Dedifferentiated amniotic fluid mesenchymal stem cell (primary cell): ENCODE measurements around the gene RDH8.

Source experiments
- DNase-seq: peaks from one replicate; pipeline ENCODE4 v3.0.0-alpha.2; 2016; ENCODE audit errors: extremely low spot score

Gene RDH8

DNA sequence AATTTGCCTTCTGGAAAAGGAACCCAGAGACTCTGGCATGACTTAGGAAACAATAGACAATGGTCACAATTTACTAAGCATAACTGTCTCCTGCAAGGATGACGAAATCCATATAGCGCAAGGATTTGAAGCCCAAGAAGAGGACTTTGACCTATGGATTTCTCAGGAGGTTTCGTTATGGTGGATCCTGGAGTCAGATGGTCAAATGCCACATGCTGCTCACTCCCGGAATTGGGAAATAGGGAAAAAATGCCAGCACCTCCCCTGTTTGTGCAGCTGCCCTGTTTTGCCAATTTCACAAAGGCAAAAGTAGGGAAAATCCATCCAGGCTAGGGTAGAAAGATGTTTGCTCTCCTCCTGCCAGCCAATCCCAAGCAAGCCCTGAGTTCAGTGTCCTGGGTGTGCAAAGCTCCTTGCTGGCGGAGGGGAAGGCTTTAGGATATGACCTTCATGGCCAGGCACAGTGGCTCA is 23.4 kb downstream of the RDH8 start:
- DNase-seq = no peak

DNA sequence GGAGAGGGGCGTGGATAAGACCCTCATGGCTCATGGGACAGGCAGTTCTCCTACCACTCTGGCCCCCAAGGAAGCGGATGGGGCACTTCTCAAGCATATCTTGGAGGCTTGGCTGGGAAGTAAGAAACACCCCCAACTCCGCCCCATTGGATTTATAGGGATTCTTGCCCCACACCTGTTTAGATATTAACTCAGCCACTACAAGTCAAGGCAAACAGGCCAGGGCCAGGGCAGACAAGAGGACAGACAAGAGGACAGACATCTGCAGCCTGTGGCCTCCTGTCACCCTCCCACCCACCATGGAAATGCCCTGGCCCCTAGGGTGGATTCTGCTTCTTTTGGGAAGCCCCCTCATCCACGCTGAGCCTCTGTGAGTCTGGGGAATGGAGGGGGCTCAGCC is 24.1 kb downstream of the RDH8 start:
- no peak for DNase-seq

DNA sequence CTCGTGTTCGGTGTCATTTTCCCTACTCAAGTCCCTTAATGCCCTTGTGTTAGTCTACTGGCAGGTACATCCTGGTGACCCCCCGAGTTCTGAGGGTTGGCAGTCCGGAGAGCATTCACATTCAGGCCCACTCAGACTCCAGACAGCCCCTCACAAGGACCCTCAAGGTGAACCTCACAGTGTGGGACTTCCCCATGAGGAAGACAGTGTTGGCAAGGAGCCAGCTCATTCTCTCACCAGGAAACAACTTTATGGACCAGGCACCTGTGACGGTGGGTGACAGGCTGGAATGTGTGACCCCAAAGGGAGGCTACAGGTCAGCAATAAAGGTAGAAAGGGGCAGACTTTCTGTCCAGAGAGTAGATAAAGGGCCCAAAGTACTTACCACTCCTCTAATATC is 24.5 kb downstream of the RDH8 start:
- DNase-seq = no peak

DNA sequence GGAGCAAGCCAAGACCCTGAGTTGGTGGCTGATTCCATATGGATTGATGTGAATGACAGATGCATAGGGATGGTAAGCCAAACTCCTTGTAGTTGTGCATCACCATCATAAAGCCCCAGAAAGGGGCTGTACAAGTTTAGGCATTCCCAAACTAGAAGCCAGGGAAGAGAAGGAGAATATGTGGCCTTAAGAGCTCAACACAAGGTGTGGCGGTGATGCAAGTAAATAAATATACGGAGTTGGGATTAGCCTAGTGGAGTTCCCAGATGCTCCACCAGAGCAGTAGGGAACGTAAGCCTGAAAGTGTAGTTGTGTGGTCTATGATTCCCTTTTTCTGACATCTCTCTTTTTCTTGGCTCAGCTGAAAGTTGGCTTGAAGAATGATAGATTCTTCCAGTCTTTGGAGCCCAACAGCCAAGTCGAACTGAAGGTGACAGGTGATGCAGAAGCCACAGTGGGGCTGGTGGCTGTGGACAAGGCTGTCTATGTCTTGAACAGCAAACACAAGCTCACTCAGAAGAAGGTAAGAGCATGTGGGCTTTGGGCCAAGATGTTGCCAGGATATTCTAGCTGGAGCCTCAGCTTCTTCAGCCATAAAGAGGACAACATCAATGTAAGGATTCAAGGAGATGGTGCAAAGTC is 30.1 kb downstream of the RDH8 start:
- no peak for DNase-seq

DNA sequence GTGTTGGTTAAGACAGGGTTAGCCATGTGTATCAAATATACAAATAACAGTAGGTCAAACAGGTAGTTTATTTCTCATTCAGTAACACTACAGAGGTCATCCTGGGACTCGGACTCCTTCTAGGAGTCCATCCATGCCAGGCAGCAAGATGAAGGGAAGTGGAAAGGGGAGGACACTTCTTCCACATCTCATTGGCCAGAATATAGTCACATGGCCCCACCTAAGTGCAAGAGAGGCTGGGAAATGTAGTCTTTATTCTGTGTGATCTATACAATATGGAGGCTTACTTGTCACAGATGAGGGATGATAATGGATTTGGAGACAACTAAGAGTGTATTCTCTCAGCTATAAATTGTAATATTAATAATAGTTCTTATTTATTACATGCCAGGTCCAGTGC is 31.1 kb downstream of the RDH8 start:
- DNase-seq = no peak

DNA sequence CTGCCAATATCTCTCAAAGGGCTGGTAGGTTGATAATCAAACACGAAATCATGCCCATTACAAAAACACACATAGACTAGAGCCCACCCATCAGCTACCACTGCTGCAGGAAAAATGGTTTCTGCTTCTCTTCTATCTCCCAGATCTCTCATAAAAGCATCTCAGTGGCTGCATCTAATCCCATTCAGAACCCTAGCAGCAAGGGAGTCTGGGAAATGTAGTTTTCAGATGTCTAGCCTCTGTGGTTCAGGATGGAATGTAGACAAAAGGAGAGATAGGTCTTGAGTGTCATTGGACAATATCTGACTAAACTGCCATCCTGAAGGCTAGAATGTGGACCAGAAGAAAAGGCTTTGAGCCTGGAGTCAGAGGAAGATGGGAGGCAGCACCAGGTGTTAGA is 32.1 kb downstream of the RDH8 start:
- DNase-seq = no peak

DNA sequence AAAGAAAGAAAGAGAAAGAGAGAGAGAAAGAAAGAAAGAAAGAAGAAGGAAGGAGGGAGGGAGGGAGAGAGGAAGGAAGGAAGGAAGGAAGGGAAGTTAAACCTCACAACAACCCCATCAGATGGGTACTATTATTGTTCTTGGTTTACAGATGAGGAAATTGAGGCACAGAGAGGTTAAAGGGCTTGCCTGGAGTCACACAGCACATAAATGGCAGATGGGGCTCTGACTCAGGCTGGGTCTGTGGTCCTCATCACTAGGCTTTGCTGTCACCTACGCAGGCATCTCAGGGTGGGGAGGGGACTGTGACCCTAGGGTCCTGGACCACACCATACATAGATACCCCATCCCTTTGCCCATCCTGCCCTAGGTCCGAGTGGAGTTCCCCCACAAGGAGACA is 36.3 kb downstream of the RDH8 start:
- no peak for DNase-seq

DNA sequence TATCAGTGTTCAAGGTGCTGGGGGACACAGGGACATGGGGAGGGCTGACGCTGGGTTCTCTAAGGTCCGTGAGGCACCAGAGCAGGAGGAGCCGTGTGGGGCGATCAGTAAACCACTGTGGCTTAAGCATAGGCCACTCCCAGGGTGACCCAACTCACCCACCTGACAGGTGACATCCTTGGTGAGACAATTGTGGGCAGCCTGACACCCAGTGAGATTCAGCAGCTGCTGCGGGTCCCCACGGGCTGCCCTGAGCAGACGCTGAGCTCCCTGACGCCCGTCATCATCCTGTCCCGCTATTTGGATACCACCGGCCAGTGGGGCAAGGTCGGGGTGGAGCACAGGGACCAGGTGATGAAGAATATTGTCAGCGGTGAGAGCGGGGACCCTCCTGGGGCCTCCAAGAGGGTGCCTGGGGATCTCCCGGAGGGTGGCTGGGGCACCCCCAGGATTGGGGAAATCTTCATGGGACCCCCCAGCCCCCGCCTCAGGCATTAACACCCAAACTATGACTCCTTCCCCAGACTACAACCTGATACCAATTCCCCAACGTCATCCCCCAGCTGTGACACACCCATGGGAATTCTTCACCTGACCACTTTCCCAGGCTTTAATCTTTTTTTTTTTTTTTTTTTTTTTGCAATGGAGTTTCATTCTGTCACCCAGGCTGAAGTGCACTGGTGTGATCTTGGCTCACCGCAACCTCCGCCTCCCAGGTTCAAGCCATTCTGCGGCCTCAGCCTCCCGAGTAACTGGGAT is 39.5 kb downstream of the RDH8 start:
- no peak for DNase-seq

DNA sequence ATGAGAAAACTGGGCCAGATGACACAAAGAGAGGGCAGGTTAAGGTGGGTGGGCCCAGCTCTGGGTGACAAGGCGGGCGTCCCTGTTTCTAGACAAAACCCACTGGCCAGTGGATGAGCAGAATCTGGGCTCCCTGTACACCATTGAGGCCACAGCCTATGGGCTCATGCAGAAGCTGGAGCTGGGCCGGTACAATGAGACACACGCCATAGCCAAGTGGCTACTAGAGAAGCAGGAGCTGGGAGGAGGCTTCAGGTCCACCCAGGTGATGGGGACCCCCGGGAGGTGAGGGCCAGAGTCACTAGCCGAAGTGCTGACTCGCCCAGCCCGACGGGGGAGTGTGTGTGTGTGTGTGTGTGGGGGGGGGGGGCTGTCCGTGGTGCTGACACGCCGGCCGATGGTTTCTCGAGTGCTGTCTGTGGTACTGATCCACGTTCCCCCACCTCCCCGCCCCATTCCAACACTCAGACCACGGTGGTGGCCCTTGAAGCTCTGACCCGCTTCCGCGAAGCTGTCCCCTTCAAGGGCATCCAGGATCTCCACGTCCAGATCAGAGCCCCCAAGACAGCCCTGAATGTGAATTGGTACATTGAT is 48.5 kb downstream of the RDH8 start:
- DNase-seq = no peak

DNA sequence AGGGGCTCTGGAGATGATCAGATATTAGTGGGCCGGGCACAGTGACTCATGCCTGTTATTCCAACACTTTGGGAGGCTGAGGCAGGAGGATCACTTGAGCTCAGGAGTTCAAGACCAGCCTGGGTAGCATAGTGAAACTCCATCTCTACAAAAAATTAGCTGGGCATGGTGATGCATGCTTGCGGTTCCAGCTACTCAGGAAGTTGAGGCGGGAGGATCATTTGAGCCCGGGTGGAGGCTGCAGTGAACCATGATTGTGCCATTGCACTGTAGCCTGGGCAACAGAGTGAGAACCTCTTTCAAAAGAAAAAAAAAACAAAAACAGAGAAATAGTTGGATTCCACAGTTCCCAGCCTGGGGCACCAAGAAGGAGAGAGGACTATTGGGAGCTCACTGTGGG is 54.9 kb downstream of the RDH8 start:
- DNase-seq = no peak

DNA sequence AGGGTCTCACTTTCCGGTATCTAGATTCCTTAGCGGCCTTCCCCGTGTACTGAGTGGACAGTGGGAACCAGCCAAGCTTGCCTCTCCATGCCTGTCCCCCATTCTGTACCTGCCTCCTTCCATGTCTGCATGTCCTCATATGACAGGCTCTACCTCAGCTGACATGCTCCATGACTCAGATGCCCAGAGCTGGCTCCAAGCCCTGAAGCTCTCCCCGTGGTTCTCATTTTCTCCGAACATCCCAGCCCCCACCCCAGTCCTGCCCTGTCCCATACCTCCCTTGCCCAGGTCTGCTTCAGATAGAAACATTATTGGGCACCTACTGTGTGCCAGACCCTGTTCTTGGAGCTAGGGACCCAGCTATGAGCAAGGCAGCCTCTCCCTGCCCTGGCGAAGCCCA is 55.8 kb downstream of the RDH8 start:
- no peak for DNase-seq

DNA sequence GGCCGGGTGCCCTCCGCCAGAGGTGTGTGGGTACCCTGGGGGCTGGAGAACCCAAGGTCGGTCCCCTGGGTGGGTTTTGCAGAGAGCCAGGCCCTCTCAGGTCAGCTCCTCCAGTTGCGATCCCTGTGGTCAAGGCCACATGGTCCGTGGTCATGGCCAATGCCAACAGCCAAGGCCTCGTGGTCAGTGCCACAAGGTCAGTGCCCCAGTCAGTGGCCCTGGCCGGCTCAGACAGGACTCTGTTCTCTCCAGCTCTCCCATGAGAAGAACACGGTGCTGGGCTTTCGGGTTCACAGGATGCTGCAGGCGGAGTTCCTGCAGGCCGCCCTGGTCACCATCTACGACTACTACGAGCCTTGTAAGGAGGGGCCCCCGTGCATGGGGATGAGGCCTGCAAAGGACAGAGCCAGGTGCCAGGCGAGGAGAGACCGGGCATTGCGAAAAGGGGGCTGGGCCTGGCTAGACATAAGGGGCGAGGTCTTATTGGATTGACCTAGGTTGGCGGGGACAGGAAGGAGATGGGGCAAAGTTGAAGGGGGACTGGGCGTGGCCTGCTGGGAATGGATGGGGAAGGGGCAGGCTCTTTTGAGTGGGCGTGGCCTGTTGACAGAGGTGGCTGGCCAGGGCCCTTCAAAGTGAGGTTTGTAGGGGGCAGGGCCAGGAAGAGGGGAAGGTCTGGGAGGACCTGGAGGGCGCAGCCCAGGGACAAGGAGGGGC is 57.6 kb downstream of the RDH8 start:
- no peak for DNase-seq
